Measurements from ENCODE around the gene MRPL38.

Gene MRPL38

GRCh38 chr17:75922173-75922961 is 17.7 kb upstream of the MRPL38 start:
- POLR2A ChIA-PET = interaction anchor here (0.7 kb wide), 1 partner anchor 19 kb away, joined by 3 read pairs; no protein-coding TSS in a partner anchor
- Histone ChIP-seq H3K9me3 (ENCODE audit: control insufficient read depth, insufficient read depth, low read depth, low read length) (no peaks in the 10 kb centered on the region), H3K4me3 (ENCODE audit: low read depth, low read length) (no peak overlapping the region), H3K27ac (ENCODE audit: extremely low read depth, low read depth, low read length) (no peak overlapping the region), H3K36me3 (ENCODE audit: control insufficient read depth in 2 of 2, insufficient read depth in 1 of 2, low read length in 2 of 2) (peaks cover 3 to 93% of the 10 kb centered on the region in 2 experiments; a peak in 2 of 3 replicates), H3K4me1 (ENCODE audit: control insufficient read depth, insufficient read depth, low read length) (no peaks in the 10 kb centered on the region)
- CTCF ChIA-PET = interaction anchor here (1.3 kb wide), 1 partner anchor 17 kb away, joined by 5 read pairs; no protein-coding TSS in a partner anchor
- no peak for TF ChIP-seq MEIS1 (CRISPR knock-in tag; IDR thresholded peaks at IDR 0.05; ENCODE audit: borderline replicate concordance)
- TF ChIP-seq ZFP41 (tag by site-specific recombination; IDR thresholded peaks at IDR 0.05; ENCODE audit: borderline replicate concordance) = no peak
- no peak for TF ChIP-seq ZNF350 (tag by site-specific recombination; IDR thresholded peaks at IDR 0.05)
- TF ChIP-seq ZNF624 (tag by site-specific recombination; IDR thresholded peaks at IDR 0.05) = no peak

- CTCF ChIA-PET = interaction anchor here (1.3 kb wide), 1 partner anchor 16 kb away, joined by 5 read pairs; no protein-coding TSS in a partner anchor
- H3K9me3 ChIP-seq (ENCODE audit: control insufficient read depth, insufficient read depth, low read depth, low read length) = no peaks in the 10 kb centered on the region
Observed at GRCh38 chr17:75921596-75921995, 16.9 kb upstream of the MRPL38 start.

More at GRCh38 chr17:75921596-75921995, 16.9 kb upstream of the MRPL38 start:
- H3K4me3 ChIP-seq (ENCODE audit: low read depth, low read length) = no peak overlapping the region
- no peaks in the 10 kb centered on the region for H3K4me1 ChIP-seq (ENCODE audit: control insufficient read depth, insufficient read depth, low read length)
- no peak overlapping the region for H3K27ac ChIP-seq (ENCODE audit: extremely low read depth, low read depth, low read length)
- POLR2A ChIA-PET = no interaction called here
- TF ChIP-seq ZNF792 (tag by site-specific recombination; IDR thresholded peaks at IDR 0.05) (no peak), ZNF280C (tag by site-specific recombination; IDR thresholded peaks at IDR 0.05) (no peak), ELK4 (IDR thresholded peaks at IDR 0.05; ENCODE audit: borderline replicate concordance, low read depth, low read length) (no peak), ZNF548 (tag by site-specific recombination; IDR thresholded peaks at IDR 0.05) (no peak), ZNF274 (IDR thresholded peaks at IDR 0.05; ENCODE audit: low read length) (no peak), ZNF274 (tag by site-specific recombination; IDR thresholded peaks at IDR 0.05; ENCODE audit: borderline replicate concordance) (no peak), ZNF133 (tag by site-specific recombination; IDR thresholded peaks at IDR 0.05) (no peak), ZNF626 (tag by site-specific recombination; IDR thresholded peaks at IDR 0.05) (no peak), ZNF549 (tag by site-specific recombination; IDR thresholded peaks at IDR 0.05) (no peak), ZNF202 (tag by site-specific recombination; IDR thresholded peaks at IDR 0.05; ENCODE audit: borderline replicate concordance) (no peak), PATZ1 (tag by site-specific recombination; IDR thresholded peaks at IDR 0.05) (no peak), AEBP2 (tag by site-specific recombination; IDR thresholded peaks at IDR 0.05; ENCODE audit: borderline replicate concordance) (no peak), ZNF596 (tag by site-specific recombination; IDR thresholded peaks at IDR 0.05) (no peak), ZNF324 (tag by site-specific recombination; IDR thresholded peaks at IDR 0.05) (no peak), ZNF510 (tag by site-specific recombination; IDR thresholded peaks at IDR 0.05; ENCODE audit: insufficient replicate concordance) (no peak), KLF1 (tag by site-specific recombination; IDR thresholded peaks at IDR 0.05) (no peak), PRDM4 (tag by site-specific recombination; IDR thresholded peaks at IDR 0.05) (no peak), ZNF664 (tag by site-specific recombination; IDR thresholded peaks at IDR 0.05) (no peak)
- peaks cover 7 to 90% of the 10 kb centered on the region in 2 experiments; a peak in 2 of 3 replicates for H3K36me3 ChIP-seq (ENCODE audit: control insufficient read depth in 2 of 2, insufficient read depth in 1 of 2, low read length in 2 of 2)
